ENCODE results near the gene BICRAL. TPM values are rescaled to one million over a fixed set of nuclear protein-coding genes. Genes with fewer than 3 reads are reported as not detected.
"Not testable (repeated sequence)": the region's sequence is repeated elsewhere in the genome, so short reads cannot be mapped to it uniquely, and the experiment has no call there.

Gene BICRAL
- total and polyA plus RNA-seq, 2 experiments from 2014 or later, result 2.5 to 5.4 TPM

GRCh38 chr6:42891199-42891722 lies 109.4 kb downstream of the BICRAL start:
- DNase-seq, result no peak
- H3F3A ChIP-seq (ENCODE audit: insufficient read depth), result peaks cover 25% of the 10 kb centered on the region
- in situ Hi-C loops (cut with MboI), result no loop called here
- peaks cover 3% of the 10 kb centered on the region; the same call in 1 of the 2 replicates for H3K36me3 ChIP-seq (ENCODE audit: low read depth)
- TF ChIP-seq EZH2 (IDR thresholded peaks at IDR 0.05; ENCODE audit: insufficient read depth, poor library complexity, severe bottlenecking) (no peak), EZH2phosphoT487 (IDR thresholded peaks at IDR 0.05; ENCODE audit: insufficient read depth, low read depth) (no peak)
- peak overlapping the region; percentile 94 for H3K27ac ChIP-seq
- H3K9me3 ChIP-seq (ENCODE audit: low read depth), result no peaks in the 10 kb centered on the region
- no peaks in the 10 kb centered on the region for H4K20me1 ChIP-seq (ENCODE audit: insufficient read depth)
- H2AFZ ChIP-seq, result peak overlapping the region; percentile 94
- H3K9me2 ChIP-seq (ENCODE audit: insufficient read depth), result no peaks in the 10 kb centered on the region
- WGBS, 2 experiments (ENCODE audit: low coverage in 1 of 2, low lambda C conversion rate in 2 of 2, missing lambda C conversion rate in 2 of 2), result 22 to 24% methylated on average over 17 of the region's 17 CpGs
- H3K4me2 ChIP-seq (ENCODE audit: unreplicated experiment), result peak overlapping the region; percentile 78
- H3K4me1 ChIP-seq (ENCODE audit: insufficient read depth), result peaks cover 13% of the 10 kb centered on the region
- no peaks in the 10 kb centered on the region for H3K27me3 ChIP-seq (replicated peaks; ENCODE audit: insufficient read depth)
- peak overlapping the region; percentile 86 for H3K4me3 ChIP-seq
- H3K9ac ChIP-seq, result peak overlapping the region; percentile 93
- peaks cover 8% of the 10 kb centered on the region for H3K79me2 ChIP-seq (ENCODE audit: insufficient read depth)

GRCh38 chr6:42894041-42894828 lies 112.4 kb downstream of the BICRAL start:
- H3K9ac ChIP-seq; H4K20me1 ChIP-seq (ENCODE audit: insufficient read depth); H3K9me3 ChIP-seq (ENCODE audit: low read depth); H3K27me3 ChIP-seq (replicated peaks; ENCODE audit: insufficient read depth); H2AFZ ChIP-seq; H3K36me3 ChIP-seq (ENCODE audit: low read depth); in situ Hi-C loops (cut with MboI); H3K79me2 ChIP-seq (ENCODE audit: insufficient read depth); H3K9me2 ChIP-seq (ENCODE audit: insufficient read depth); H3K4me2 ChIP-seq (ENCODE audit: unreplicated experiment); H3K27ac ChIP-seq; H3K4me3 ChIP-seq; H3K4me1 ChIP-seq (ENCODE audit: insufficient read depth); DNase-seq: not testable (repeated sequence)
- peaks cover 12% of the 10 kb centered on the region for H3F3A ChIP-seq (ENCODE audit: insufficient read depth)
- WGBS, 2 experiments (ENCODE audit: low coverage in 1 of 2, low lambda C conversion rate in 2 of 2, missing lambda C conversion rate in 2 of 2), result 74 to 78% methylated on average over 19 of the region's 19 CpGs

GRCh38 chr6:42896178-42896719 lies 114.4 kb downstream of the BICRAL start:
- Histone ChIP-seq H3K36me3 (ENCODE audit: low read depth) (no peaks in the 10 kb centered on the region), H2AFZ (no peak overlapping the region), H4K20me1 (ENCODE audit: insufficient read depth) (no peaks in the 10 kb centered on the region), H3K4me2 (ENCODE audit: unreplicated experiment) (no peak overlapping the region), H3K4me1 (ENCODE audit: insufficient read depth) (no peaks in the 10 kb centered on the region), H3K9me2 (ENCODE audit: insufficient read depth) (no peaks in the 10 kb centered on the region), H3F3A (ENCODE audit: insufficient read depth) (no peaks in the 10 kb centered on the region), H3K9me3 (ENCODE audit: low read depth) (no peaks in the 10 kb centered on the region), H3K79me2 (ENCODE audit: insufficient read depth) (no peaks in the 10 kb centered on the region), H3K4me3 (no peak overlapping the region), H3K27me3 (replicated peaks; ENCODE audit: insufficient read depth) (no peaks in the 10 kb centered on the region), H3K9ac (no peak overlapping the region), H3K27ac (no peak overlapping the region)
- 71 to 75% methylated on average over 10 of the region's 10 CpGs for WGBS, 2 experiments (ENCODE audit: low coverage in 1 of 2, low lambda C conversion rate in 2 of 2, missing lambda C conversion rate in 2 of 2)
- no peak for DNase-seq
- in situ Hi-C loops (cut with MboI), result no loop called here
- TF ChIP-seq EZH2phosphoT487 (IDR thresholded peaks at IDR 0.05; ENCODE audit: insufficient read depth, low read depth), result no peak
- TF ChIP-seq EZH2 (IDR thresholded peaks at IDR 0.05; ENCODE audit: insufficient read depth, poor library complexity, severe bottlenecking), result no peak

- DNase-seq, result peak; percentile 65
- Histone ChIP-seq H3K79me2 (ENCODE audit: insufficient read depth) (no peaks in the 10 kb centered on the region), H3K36me3 (ENCODE audit: low read depth) (no peaks in the 10 kb centered on the region), H3K4me3 (no peak overlapping the region), H3K4me1 (ENCODE audit: insufficient read depth) (no peaks in the 10 kb centered on the region), H3K4me2 (ENCODE audit: unreplicated experiment) (no peak overlapping the region), H3K9me3 (ENCODE audit: low read depth) (no peaks in the 10 kb centered on the region), H3K27ac (no peak overlapping the region), H3K27me3 (replicated peaks; ENCODE audit: insufficient read depth) (no peaks in the 10 kb centered on the region), H2AFZ (peak overlapping the region; percentile 74), H4K20me1 (ENCODE audit: insufficient read depth) (no peaks in the 10 kb centered on the region), H3K9me2 (ENCODE audit: insufficient read depth) (no peaks in the 10 kb centered on the region), H3F3A (ENCODE audit: insufficient read depth) (no peaks in the 10 kb centered on the region), H3K9ac (no peak overlapping the region)
- WGBS, 2 experiments (ENCODE audit: low coverage in 1 of 2, low lambda C conversion rate in 2 of 2, missing lambda C conversion rate in 2 of 2), result 5 to 7% methylated on average over 10 of the region's 10 CpGs
- in situ Hi-C loops (cut with MboI), result no loop called here
- TF ChIP-seq EZH2 (IDR thresholded peaks at IDR 0.05; ENCODE audit: insufficient read depth, poor library complexity, severe bottlenecking) (no peak), EZH2phosphoT487 (IDR thresholded peaks at IDR 0.05; ENCODE audit: insufficient read depth, low read depth) (no peak)
Observed at GRCh38 chr6:42898891-42899361, 117.1 kb downstream of the BICRAL start.
